ENCODE data around the gene DIO2. TPM values are rescaled to one million over a fixed set of nuclear protein-coding genes. Genes with fewer than 3 reads are reported as not detected.

The DIO2 gene
- total RNA-seq, 4 donors from 2014 or later: 0.56 to 3.5 (median 1.7) TPM

DNA sequence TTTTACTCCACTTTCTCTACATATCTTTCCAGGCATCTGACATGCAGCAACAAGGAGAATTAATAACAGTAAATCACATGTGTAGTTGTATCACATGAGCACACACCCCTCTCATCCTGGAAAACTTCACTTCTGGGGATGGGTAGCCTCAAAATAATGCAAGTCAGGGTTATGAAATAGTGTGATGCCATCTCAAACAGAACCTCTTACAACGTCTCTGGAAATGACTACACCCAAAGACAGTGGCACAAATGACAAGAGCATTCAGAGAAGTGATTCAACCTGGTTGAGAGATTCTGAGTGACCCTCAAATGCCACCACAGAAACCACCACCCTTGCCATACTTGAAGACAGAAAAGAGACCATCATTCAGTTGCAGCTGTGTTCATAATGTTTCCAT lies 2.8 kb downstream of the DIO2 start:
- TF ChIP-seq, protein P1, sequence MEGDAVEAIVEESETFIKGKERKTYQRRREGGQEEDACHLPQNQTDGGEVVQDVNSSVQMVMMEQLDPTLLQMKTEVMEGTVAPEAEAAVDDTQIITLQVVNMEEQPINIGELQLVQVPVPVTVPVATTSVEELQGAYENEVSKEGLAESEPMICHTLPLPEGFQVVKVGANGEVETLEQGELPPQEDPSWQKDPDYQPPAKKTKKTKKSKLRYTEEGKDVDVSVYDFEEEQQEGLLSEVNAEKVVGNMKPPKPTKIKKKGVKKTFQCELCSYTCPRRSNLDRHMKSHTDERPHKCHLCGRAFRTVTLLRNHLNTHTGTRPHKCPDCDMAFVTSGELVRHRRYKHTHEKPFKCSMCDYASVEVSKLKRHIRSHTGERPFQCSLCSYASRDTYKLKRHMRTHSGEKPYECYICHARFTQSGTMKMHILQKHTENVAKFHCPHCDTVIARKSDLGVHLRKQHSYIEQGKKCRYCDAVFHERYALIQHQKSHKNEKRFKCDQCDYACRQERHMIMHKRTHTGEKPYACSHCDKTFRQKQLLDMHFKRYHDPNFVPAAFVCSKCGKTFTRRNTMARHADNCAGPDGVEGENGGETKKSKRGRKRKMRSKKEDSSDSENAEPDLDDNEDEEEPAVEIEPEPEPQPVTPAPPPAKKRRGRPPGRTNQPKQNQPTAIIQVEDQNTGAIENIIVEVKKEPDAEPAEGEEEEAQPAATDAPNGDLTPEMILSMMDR (IDR thresholded peaks at IDR 0.05): no peak
- DNase-seq (ENCODE audit: low spot score) (no peak), ATAC-seq (ENCODE audit: low FRiP score) (no peak)

DNA sequence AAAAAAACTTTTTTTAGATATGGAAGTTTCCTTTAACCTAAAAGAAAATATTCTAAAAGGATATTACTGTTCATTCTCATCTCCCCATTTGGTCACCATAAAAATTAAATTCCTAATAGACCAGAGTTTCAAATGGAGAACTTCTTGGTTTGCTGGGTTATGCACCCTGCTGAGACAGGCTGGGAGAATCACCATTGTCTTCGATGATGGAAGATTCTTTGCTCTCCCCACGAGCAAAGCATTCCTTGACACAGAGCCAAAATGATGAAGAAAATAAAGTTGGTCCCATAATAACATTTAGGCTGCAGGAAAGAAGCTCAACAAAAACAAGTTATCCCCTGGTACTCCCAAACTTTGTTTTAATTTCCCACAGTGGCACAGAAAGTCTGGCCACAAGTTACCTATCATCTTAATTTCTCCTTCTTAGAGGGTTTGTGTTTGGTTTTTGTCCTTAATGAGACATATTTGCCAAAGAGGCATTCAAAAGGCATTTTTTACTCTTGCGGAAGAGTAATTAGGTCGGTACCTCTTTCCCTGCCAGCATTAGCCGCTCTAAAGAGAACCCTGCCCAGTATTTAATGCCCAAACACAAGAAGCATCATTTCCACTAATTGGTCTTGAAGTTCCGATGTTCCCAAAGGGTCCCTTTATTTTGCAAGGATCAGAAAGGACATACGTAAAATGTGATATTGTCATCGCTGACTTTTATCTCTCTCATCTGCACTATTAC lies 4.8 kb downstream of the DIO2 start:
- TF ChIP-seq, protein P1 (IDR thresholded peaks at IDR 0.05): no peak
- ATAC-seq (ENCODE audit: low FRiP score) (no peak), DNase-seq (ENCODE audit: low spot score) (no peak)

DNA sequence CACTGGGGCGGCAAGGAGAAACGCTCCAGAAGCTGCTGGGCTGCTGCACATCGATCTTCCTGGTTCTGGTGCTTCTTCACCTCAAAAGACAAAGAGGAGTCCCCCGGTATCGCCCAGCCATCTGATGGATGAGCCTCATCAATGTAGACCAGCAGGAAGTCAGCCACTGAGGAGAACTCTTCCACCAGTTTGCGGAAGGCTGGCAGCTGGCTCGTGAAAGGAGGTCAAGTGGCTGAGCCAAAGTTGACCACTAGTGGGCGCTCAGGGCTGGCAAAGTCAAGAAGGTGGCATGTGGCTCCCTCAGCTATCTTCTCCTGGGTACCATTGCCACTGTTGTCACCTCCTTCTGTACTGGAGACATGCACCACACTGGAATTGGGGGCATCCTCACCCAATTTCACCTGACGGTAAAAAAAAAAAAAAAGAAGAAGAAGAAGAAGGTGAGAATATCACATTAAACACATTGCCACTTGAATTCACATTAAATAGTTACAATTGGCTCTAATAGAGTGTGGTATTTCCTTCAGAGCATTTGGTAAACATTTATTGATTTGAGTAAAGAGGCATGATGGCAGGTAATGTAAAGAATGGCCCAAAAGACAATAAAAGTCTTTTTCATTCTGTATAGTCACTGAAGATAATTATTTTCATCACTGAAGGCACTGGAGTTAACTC lies 8.3 kb downstream of the DIO2 start:
- ATAC-seq (ENCODE audit: low FRiP score): no peak
- TF ChIP-seq, protein P1 (IDR thresholded peaks at IDR 0.05): no peak
- DNase-seq (ENCODE audit: low spot score): no peak

DNA sequence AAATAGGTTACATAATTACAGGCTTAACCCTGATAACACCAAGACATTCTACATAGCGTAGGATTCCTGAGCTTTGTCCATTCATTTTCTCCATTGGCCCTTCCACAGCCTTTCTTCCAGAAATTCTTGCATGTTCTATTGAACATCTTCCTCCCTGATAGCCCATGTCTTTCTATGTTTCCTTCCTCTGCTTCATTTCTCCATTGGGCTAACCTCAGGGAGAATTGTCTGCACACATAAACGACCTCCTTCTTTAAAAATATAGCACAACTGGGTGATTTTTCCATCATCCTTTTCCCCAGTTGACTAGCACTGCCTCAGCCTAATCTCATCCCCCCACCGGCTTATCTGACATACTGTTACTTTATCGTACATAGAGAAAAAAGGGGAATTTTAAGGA lies 11.2 kb downstream of the DIO2 start:
- no peak for ATAC-seq (ENCODE audit: low FRiP score)
- TF ChIP-seq, protein P1 (IDR thresholded peaks at IDR 0.05): no peak
- DNase-seq (ENCODE audit: low spot score): no peak

DNA sequence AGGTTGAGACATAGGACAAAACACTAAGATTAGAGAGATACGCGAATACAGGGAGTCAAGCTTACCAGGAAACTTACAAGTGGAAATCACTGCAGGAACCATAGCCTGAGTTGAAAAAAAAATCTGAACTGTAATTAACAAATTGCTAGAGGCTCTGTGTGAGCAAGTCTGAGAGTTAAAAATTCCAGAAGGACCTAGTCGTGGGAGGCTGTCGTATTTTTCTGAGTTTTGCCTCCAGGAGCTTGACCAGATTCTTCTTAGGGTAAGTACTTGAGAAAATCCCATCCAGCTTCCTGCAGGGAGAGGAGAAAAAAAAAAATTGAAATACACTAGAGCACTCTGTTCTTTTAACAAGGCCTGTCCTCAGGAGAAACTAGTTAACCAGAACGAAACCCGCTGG lies 22.7 kb downstream of the DIO2 start:
- no peak for DNase-seq (ENCODE audit: low spot score)

DNA sequence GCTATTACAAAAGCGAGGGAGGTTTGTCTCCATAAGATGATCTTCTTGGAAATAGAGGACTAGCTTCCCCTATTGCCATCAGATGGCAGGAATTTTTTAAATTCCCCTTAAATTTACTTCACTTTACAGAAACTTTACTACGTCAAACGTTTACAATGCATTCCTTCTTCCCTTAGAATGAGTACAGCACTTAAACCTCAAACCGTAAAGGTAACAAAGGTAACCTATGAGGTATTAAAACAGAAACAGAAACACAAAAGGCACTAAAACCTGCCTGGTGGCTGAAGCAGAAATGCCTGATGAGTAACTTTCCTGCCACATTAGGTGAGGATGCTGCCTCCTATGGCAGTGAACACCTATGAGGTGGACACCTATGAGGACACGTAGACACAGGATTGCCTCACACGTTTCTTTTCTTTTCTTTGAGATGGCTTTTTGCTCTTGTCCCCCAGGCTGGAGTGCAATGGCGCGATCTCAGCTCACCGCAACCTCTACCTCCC lies 25.0 kb downstream of the DIO2 start:
- DNase-seq (ENCODE audit: low spot score) (no peak), ATAC-seq (ENCODE audit: low FRiP score) (no peak)
- TF ChIP-seq, protein P1 (IDR thresholded peaks at IDR 0.05): no peak

More for the DNA sequence above, 22.7 kb downstream of the DIO2 start:
- no peak for ATAC-seq (ENCODE audit: low FRiP score)
- TF ChIP-seq, protein P1 (IDR thresholded peaks at IDR 0.05): no peak
